COR-L47 (cell line): ENCODE results near the gene BCL2L13.
"Not testable (repeated sequence)": the region's sequence is repeated elsewhere in the genome, so short reads cannot be mapped to it uniquely, and the experiment has no call there.

Experiments used
- DNase-seq: peaks from one replicate; lab custom pipeline; 2025; lab: John Stamatoyannopoulos, UW

The BCL2L13 gene

GRCh38 chr22:17636850-17637249 is 1.7 kb upstream of the BCL2L13 start:
- DNase-seq, result not testable (repeated sequence)

DNA sequence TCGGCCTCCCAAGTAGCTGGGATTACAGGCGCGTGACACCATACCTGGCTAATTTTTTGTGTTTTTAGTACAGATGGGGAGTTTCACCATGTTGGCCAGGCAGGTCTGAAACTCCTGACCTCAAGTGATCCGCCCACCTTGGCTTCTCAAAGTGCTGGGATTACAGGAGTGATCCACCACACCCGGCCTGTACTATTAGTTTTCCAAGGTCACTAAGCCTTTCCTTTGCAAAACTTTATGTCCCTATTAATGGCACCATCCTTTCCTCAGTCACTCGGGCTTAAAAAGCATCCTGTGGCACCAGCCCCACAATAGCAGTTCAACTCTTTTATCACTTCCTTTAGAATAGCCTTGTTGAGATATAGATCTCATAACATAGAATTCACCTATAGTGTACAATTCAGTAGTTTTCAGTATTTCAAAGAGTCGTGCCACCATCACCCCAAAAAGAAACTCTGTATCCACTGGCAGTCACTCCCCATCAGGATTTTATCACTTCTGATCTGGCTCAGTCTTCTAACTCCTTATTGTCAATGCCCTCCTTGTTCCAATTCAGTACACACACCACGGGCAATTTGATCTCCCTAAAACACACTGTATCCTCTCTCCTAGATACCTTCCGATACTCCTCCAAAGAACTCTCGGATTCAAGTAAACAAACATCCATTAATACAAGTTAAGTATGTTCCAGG is 921 bp upstream of the BCL2L13 start:
- no peak for DNase-seq

GRCh38 chr22:17638182-17638431 is 450 bp upstream of the BCL2L13 start:
- peak; percentile 14 for DNase-seq

DNA sequence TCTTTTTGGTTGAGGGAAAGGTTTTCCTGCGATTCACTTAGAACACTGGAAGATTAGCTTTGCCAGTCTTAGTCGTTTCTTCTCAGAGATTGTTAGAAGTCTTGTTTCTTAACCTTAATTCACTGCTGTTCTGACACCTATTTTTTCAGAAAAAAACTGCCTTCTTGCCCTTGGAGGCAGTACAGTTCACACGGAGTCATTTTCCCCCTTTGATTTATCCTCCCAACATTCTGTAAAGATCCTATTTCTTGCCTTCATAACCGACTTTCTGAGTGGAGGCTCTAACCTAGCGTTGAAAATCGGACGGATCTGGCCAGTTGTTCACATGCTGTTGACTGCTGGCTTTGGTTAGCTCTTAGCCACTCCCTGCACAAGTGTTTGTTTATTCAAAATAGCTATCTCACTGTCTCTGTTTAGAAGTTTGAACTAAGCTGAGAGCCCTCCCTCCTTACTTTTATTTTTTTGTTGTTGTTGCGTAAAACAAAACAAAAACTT is 737 bp downstream of the BCL2L13 start:
- DNase-seq, result peak; percentile 2

- DNase-seq, result no peak
Observed at GRCh38 chr22:17641269-17641668, 2.7 kb downstream of the BCL2L13 start.

- not testable (repeated sequence) for DNase-seq
Observed at GRCh38 chr22:17642357-17642756, 3.8 kb downstream of the BCL2L13 start.

- no peak for DNase-seq
Observed at GRCh38 chr22:17647452-17647851, 8.9 kb downstream of the BCL2L13 start.

DNA sequence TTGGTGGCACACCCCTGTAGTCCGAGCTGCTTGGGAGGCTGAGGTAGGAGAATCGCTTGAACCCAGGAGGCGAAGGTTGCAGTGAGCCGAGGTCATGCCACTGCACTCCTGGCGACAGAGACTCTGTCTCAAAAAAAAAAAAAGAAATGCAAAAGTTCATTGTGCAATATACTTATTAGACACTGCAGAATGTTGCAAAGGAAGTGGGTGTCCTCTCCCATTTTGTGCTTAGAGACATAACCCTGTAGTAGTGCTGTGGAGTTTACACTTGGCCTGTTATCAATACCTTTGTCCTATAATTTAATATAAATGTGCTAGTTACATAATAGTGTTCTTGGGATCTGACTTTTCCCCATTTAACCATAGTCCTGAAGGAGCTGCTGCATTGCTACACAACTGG is 9.4 kb downstream of the BCL2L13 start:
- DNase-seq, result no peak

DNA sequence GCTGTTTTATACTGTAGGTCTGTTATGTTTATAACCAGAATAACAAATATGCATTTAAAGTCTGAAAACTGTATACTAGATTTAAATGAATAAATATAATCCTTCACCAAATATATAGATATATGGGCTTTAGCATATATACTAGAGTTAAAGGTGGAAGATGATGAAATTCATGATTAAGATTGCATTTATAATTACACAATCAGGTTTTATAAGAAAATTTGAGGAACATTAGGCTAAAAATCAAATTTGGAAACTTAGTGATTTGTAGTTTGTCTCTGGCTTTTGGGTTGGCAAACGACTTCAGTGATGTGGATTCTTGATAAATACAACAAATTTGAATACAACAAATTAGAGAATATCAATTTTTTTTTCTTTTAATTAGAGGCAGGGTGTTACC is 10.0 kb downstream of the BCL2L13 start:
- DNase-seq, result no peak

GRCh38 chr22:17655289-17655688 is 16.7 kb downstream of the BCL2L13 start:
- DNase-seq, result no peak

GRCh38 chr22:17656870-17657395 is 18.4 kb downstream of the BCL2L13 start:
- DNase-seq, result no peak

DNA sequence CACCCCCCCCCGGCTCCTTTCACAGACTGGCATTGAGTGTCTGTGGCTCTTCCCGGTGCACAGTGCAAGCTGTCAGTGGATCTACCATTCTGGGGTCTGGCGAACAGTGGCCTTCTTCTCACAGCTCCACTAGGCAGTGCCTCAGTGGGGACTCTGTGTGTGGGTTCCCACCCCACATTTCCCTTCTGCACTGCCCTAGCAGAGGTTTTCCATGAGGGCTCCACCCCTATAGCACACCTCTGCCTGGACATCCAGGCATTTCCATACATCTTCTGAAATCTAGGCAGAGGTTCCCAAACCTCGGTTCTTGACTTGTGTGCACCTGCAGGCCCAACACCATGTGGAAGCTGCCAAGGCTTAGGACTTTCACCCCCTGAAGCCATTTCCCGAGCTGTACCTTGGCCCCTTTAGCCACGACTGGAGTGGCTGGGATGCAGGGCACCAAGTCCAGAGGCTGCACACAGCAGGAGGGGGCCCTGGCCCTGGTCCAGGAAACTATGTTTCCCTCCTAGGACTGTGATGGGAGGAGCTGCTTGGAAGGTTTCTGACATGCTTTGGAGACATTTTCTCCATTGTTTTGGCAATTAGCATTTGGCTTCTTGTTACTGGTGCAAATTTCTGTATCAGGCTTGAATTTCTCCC is 26.0 kb downstream of the BCL2L13 start:
- no peak for DNase-seq

DNA sequence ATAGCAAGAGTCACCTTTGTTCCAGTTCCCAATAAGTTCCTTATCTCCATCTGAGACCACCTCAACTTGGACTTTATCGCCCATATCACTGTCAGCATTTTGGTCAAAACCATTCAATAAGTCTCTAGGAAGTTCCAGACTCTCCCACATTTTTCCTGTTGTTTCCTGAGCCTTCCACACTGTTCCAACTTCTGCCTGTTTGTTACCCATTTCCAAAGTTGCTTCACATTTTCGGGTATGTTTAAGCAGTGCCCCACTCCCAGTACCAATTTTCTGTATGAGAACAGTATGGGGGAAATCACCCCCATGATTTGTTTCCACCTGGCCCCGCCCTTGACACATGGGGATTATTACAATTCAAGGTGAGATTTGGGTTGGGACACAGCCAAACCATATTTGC is 26.7 kb downstream of the BCL2L13 start:
- no peak for DNase-seq

DNA sequence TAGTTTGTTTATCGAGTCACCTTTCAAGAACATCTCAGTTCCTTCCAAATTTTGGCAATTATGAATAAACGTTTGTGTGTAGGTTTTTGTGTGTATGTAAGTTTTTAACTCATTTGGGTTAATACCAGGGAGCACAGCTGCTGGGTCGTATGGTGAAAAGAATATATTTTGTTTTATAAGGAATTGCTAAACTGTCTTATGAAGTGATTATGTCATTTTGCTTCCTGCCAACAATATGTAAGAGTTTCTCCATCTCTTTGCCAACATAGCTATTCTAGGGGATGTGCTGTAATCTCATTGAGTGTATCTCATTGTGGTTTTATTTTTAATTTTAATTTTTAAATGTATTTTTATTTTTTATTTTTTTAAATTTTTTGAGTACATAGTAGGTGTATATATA is 27.3 kb downstream of the BCL2L13 start:
- DNase-seq, result no peak

- DNase-seq, result not testable (repeated sequence)
Observed at GRCh38 chr22:17671521-17672092, 33.0 kb downstream of the BCL2L13 start.

- DNase-seq, result no peak
Observed at GRCh38 chr22:17672417-17672991, 33.9 kb downstream of the BCL2L13 start.

DNA sequence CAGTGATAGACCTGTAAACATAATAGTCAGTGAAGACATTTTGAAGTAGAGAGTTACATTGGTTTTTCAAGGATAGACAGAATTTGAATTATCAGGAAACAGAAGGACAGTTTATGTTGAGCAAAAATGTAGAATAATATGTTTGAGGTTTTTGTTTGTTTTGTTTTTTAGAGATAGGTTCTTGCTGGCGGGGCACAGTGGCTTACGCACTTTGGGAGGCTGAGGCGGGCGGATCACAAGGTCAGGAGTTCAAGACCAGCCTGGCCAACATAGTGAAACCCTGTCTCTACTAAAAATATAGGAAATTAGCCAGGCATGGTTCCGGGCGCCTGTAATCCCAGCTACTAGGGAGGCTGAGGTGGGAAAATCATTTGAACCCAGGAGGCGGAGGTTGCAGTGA is 35.6 kb downstream of the BCL2L13 start:
- DNase-seq, result no peak

- DNase-seq, result no peak
Observed at GRCh38 chr22:17675584-17675983, 37.0 kb downstream of the BCL2L13 start.

- DNase-seq, result no peak
Observed at GRCh38 chr22:17678817-17679385, 40.3 kb downstream of the BCL2L13 start.

DNA sequence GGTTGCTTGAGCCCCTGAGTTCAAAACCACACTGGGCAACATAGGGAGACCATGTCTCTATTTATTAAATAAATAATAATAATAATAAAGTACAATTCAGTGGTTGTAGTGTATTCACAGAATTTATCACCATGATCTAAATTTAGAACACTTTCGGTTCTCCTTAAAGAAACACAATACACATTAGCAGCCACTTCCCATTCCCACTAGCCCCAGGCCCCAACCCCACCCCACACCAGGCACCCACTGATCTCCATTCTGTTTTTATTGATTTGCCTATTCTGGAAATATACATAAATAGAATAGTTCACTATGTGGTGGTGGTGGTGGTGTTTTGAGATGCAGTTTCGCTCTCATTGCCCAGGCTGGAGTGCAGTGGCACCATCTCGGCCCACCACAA is 45.7 kb downstream of the BCL2L13 start:
- DNase-seq, result no peak

DNA sequence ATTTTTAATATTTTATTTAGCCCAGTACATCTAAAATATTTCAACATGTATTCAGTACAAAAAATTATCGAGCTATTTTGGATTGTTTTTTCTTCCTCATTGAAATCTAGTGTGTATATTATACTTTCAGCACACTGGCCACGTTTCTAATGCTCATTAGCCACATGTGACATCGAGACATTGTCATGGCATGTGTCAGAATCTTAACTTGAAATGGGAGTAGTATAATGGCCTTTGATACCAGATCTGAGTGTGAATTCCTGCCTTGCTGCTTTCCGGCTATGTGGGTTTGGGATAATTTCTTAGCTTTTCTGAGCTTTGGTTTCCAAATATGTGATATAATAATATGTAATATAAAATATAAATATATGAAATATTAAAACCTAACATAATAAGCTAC is 54.3 kb downstream of the BCL2L13 start:
- DNase-seq, result no peak

DNA sequence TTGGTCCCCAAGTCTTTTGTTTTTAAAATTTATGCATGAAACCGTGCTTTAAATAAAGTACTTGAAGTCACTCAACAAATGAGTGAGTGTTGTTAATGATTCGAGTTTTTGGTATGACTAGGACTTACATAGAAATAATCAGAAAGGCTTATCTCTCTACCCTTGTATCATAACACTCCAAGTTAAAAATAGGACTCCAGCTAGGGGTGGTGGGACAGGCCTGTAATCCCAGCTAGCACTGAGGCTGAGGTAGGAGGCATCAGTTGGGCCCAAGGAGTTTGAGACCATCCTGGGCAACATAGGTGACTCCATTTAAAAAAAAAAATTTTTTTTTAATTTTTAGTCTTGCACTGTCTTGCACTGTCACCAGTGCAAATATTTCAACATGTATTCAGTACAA is 55.6 kb downstream of the BCL2L13 start:
- no peak for DNase-seq

DNA sequence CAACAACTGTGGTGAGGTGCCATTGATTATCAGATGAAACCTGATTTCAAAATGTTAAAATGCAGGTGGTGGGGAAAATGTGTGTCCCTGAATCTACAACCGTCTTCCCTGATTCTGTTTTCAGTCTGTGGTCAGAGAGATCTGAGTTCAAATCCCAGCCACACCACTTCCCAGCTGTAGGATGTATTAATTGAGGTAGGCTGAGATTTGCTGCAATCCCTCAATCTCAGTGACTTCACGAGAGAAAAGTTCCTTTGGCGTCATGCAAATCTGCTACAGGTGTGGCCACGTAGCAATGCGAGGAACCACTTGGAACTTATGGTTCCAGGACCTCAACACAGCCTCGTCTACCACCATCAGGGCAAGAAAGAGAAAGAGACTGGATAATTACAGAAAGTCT is 56.2 kb downstream of the BCL2L13 start:
- DNase-seq, result no peak
